Measurements from ENCODE around the gene ERFE. TPM values are rescaled to one million over a fixed set of nuclear protein-coding genes. Genes with fewer than 3 reads are reported as not detected.

ERFE gene
- total RNA-seq, 1 experiment from 2014 or later = 9.7 TPM

GRCh38 chr2:238165288-238165921 is 6.6 kb downstream of the ERFE start:
- no peaks in the 10 kb centered on the region for H3K79me2 ChIP-seq (ENCODE audit: low read depth)
- H4K20me1 ChIP-seq (ENCODE audit: insufficient read depth) = no peaks in the 10 kb centered on the region
- no peak for TF ChIP-seq EZH2 (IDR thresholded peaks at IDR 0.05; ENCODE audit: low read depth)
- no peak for TF ChIP-seq CTCF (conservative IDR thresholded peaks at IDR 0.05)
- H3K4me3 ChIP-seq = no peak overlapping the region
- no TSS peak for BruUV-seq (replicated peaks)
- DNase-seq = no peak
- H3K9me3 ChIP-seq (ENCODE audit: insufficient read depth, low read depth) = no peaks in the 10 kb centered on the region
- CTCF ChIA-PET = no interaction called here
- no peak overlapping the region for H3K4me2 ChIP-seq
- H3K27ac ChIP-seq = no peak overlapping the region
- POLR2A ChIA-PET (ENCODE audit: unreplicated experiment) = no interaction called here
- peaks cover 31% of the 10 kb centered on the region for H3F3A ChIP-seq (ENCODE audit: insufficient read depth, low read depth)
- no peaks in the 10 kb centered on the region for H3K27me3 ChIP-seq (ENCODE audit: insufficient read depth, low read depth)
- no peaks in the 10 kb centered on the region for H3K9me2 ChIP-seq (ENCODE audit: insufficient read depth)
- no peak overlapping the region for H2AFZ ChIP-seq
- H3K36me3 ChIP-seq (ENCODE audit: low read depth) = peaks cover 8% of the 10 kb centered on the region; the same call in 1 of the 2 replicates
- peaks cover 21% of the 10 kb centered on the region for H3K4me1 ChIP-seq (replicated peaks; ENCODE audit: insufficient read depth)
- intact Hi-C loops (cut with micrococcal nuclease; ENCODE audit: unreplicated experiment) = no loop called here

- Histone ChIP-seq H4K20me1 (ENCODE audit: insufficient read depth) (no peaks in the 10 kb centered on the region), H3K9me3 (ENCODE audit: insufficient read depth, low read depth) (no peaks in the 10 kb centered on the region), H3F3A (ENCODE audit: insufficient read depth, low read depth) (peaks cover 43% of the 10 kb centered on the region), H3K27ac (no peak overlapping the region), H3K4me3 (no peak overlapping the region), H3K4me1 (replicated peaks; ENCODE audit: insufficient read depth) (peaks cover 26% of the 10 kb centered on the region), H3K4me2 (no peak overlapping the region), H2AFZ (no peak overlapping the region), H3K27me3 (ENCODE audit: insufficient read depth, low read depth) (no peaks in the 10 kb centered on the region), H3K36me3 (ENCODE audit: low read depth) (peaks cover 13% of the 10 kb centered on the region; the same call in 1 of the 2 replicates), H3K79me2 (ENCODE audit: low read depth) (no peaks in the 10 kb centered on the region), H3K9me2 (ENCODE audit: insufficient read depth) (no peaks in the 10 kb centered on the region)
- intact Hi-C loops (cut with micrococcal nuclease; ENCODE audit: unreplicated experiment) = no loop called here
- no peak for TF ChIP-seq EZH2 (IDR thresholded peaks at IDR 0.05; ENCODE audit: low read depth)
- DNase-seq = no peak
- no TSS peak for BruUV-seq (replicated peaks)
- ChIA-PET POLR2A (ENCODE audit: unreplicated experiment) (no interaction called here), CTCF (no interaction called here)
These were observed 7.9 kb downstream of the ERFE start for GRCh38 chr2:238166391-238167343.

GRCh38 chr2:238167344-238167715 is 8.6 kb downstream of the ERFE start:
- POLR2A ChIA-PET (ENCODE audit: unreplicated experiment) = interaction anchor here (0.6 kb wide), 1 partner anchor 302 kb away, joined by 3 read pairs; no protein-coding TSS in a partner anchor
- intact Hi-C loops (cut with micrococcal nuclease; ENCODE audit: unreplicated experiment) = no loop called here
- H3K4me2 ChIP-seq = no peak overlapping the region
- no peak overlapping the region for H2AFZ ChIP-seq
- BruUV-seq (replicated peaks) = no TSS peak
- H3K4me3 ChIP-seq = no peak overlapping the region
- TF ChIP-seq CTCF (conservative IDR thresholded peaks at IDR 0.05) (no peak), EZH2 (IDR thresholded peaks at IDR 0.05; ENCODE audit: low read depth) (no peak)
- peaks cover 47% of the 10 kb centered on the region for H3F3A ChIP-seq (ENCODE audit: insufficient read depth, low read depth)
- DNase-seq = no peak
- no peak overlapping the region for H3K27ac ChIP-seq
- no peaks in the 10 kb centered on the region for H3K27me3 ChIP-seq (ENCODE audit: insufficient read depth, low read depth)
- no peaks in the 10 kb centered on the region for H3K9me3 ChIP-seq (ENCODE audit: insufficient read depth, low read depth)
- peaks cover 26% of the 10 kb centered on the region for H3K4me1 ChIP-seq (replicated peaks; ENCODE audit: insufficient read depth)
- CTCF ChIA-PET = no interaction called here
- no peaks in the 10 kb centered on the region for H3K9me2 ChIP-seq (ENCODE audit: insufficient read depth)
- H3K36me3 ChIP-seq (ENCODE audit: low read depth) = peaks cover 14% of the 10 kb centered on the region; the same call in 1 of the 2 replicates
- H4K20me1 ChIP-seq (ENCODE audit: insufficient read depth) = no peaks in the 10 kb centered on the region
- H3K79me2 ChIP-seq (ENCODE audit: low read depth) = no peaks in the 10 kb centered on the region
